GM12873 (cell line): ENCODE data around the gene B9D1.

Experiments
- CTCF ChIP-seq: IDR thresholded peaks from 2 replicates; pipeline ENCODE4 v1.5.1; 2012; ENCODE audit warnings: low read depth, mild to moderate bottlenecking, moderate library complexity, low read length, control low read depth; ENCODE audit not compliant: insufficient read depth; ENCODE audit errors: missing control alignments

The B9D1 gene

DNA sequence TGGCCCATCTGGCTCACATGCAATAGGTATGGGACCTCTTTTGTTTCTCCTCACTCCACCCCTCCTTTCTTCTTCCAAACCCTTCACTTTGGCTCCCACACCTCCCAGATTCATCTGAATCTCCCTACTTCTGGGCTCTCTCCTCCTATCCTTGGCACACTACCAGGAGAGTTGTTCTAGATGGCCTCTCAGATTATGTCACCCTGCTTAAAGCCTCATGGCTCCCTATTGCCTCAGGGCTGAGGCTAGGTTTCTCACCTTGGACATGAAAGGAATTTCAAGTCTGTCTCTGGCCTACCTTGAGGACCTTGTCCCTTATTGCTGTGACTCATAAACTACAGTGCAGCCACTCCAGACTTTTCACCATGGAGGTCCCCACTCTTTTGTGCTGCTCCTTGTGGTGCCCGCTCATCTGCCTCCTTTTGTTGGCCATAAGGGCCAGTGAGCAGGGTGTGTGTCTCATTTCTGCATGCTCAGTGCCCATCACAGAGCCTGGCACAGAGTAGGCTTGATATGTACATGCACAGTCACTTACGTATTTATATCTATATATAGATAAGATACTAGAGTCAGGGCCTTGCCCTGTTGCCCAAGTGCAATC, 25.5 kb upstream of the B9D1 start:
- no peak for TF ChIP-seq CTCF

GRCh38 chr17:19386974-19387920, 24.7 kb upstream of the B9D1 start, which contains the start of gene MFAP4:
MFAP4 (minus strand) TSS chr17:19387190; CDS start chr17:19387155, 35 bp downstream.
- no peak for TF ChIP-seq CTCF

- no peak for TF ChIP-seq CTCF
Measured at GRCh38 chr17:19386051-19386929, 23.8 kb upstream of the B9D1 start.

DNA sequence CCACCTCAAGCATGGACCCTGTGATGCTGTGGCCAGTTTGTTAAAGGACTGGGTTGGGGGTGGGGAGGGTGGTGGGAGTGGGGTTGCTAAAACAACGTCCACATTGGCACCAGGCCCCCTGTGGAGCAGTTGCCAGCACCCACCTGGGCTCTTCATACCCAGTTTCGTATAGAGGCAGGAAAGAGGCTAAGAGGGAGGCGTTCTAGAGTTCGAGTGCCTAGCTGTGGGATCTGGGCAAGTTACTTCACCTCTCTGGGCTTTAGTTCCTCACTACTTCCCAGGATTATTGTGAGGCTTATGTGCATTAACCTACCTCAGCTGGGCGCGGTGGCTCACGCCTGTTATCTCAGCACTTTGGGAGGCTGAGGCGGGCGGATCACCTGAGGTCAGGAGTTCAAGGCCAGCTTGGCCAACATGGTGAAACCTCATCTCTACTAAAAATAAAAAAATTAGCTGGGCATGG, 23.0 kb upstream of the B9D1 start:
- TF ChIP-seq CTCF, result no peak

- no peak for TF ChIP-seq CTCF
Measured at GRCh38 chr17:19384723-19385391, 22.3 kb upstream of the B9D1 start.

DNA sequence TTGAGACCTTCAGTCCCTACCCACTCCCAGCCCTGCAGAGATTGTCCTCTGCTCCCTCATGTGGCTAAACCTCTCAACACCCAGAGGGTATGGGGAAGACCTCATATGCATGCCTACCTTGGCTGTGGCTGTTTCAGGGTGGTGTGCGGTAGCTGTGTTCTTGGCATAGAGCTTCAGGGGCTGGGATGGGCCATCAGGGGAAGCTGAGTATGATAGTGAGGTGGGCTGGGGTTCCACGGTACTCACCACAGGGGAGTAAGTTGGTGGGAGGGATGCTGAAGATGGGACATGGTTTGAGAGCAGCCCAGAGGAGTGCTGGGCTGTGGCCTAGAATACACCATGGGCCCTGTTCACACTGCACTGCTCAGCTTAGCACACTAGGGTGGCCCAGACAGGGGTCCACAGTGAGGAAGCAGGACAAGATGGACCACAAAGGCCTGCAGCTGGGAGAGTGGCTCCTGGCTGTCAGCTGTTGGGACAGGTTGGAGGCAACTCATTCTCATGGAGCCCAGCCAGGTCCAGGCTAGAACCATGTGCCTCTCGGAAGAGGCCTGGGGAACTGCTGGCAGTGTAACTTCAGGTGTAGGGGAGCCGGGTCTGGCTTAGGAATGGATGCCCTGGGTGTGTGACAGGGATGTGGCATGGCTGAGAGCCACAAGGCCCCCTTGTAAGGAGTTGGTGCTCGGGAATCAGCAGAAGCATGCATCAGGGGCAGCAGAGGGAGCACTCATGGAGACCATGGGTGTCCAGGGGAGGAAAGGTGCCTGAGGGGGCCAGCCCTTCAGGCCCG, 21.4 kb upstream of the B9D1 start:
- TF ChIP-seq CTCF, result no peak
